Activated naive CD4-positive, alpha-beta T cell treated with anti-CD3 and anti-CD28 coated beads, Interleukin-2, amount 10 ng/mL, durations not matched to agents 7 days and 5 days (primary cell): Measurements from ENCODE around the gene MITF.
"Not testable (repeated sequence)": the region's sequence is repeated elsewhere in the genome, so short reads cannot be mapped to it uniquely, and the experiment has no call there.

ENCODE experiments used
- CTCF ChIA-PET: fragments of 350-600 bp; sonication (Branson Sonifier 250); formaldehyde crosslinking; loops from one replicate; lab custom pipeline; 2021; ENCODE audit warnings: antibody characterized with exemption; lab: Charles Lee
- DNase-seq: peaks from one replicate; pipeline ENCODE4 v3.0.0-alpha.2; 2020
- H3K27ac Mint-ChIP-seq: one replicate; pipeline ENCODE4 v1.8.0; 2021; ENCODE audit warnings: mild to moderate bottlenecking, moderate library complexity, mixed read lengths
- H3K27me3 Mint-ChIP-seq: one replicate; pipeline ENCODE4 v1.8.0; 2021; ENCODE audit warnings: mild to moderate bottlenecking, mixed read lengths
- H3K36me3 Mint-ChIP-seq: one replicate; pipeline ENCODE4 v1.8.0; 2021; ENCODE audit warnings: mixed read lengths
- H3K4me1 Mint-ChIP-seq: one replicate; pipeline ENCODE4 v1.8.0; 2021; ENCODE audit warnings: mixed read lengths
- H3K4me3 Mint-ChIP-seq: one replicate; pipeline ENCODE4 v1.8.0; 2021; ENCODE audit warnings: mild to moderate bottlenecking, moderate library complexity, mixed read lengths
- H3K9me3 Mint-ChIP-seq: one replicate; pipeline ENCODE4 v1.8.0; 2021; ENCODE audit warnings: mixed read lengths

Gene MITF

DNA sequence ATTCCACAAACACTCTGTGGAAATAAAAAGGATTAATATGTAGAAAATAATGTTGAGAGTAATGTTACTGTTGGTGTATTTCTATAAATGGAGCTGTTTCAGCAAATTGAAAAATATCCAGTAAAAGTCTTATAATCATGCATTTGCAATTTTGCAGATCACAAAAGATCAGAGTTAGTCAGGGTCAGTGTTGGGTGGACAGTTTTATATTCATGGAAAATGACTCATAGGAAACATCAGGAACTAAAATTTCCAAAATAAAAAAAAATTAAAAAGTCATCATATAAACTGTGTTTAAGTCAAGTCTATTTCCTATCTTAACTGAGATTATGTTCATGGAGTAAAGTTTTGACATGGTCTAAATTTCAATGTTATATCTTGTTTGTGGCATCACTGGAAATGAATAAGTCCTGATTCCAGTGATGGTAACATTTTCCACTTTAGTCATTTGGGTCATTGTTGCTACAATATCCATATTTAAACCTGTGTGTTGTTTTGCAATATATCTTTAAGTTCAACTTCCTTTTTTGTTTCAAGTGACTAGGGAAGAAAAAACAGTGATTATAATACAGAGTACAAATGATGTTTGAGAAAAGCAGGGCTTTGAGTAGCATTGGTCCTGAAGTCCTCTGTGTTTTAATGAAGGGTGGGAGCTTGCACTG lies 37.8 kb downstream of the MITF start:
- Mint-ChIP-seq H3K4me3 (no peak overlapping the region), H3K9me3 (no peaks in the 10 kb centered on the region), H3K27me3 (no peaks in the 10 kb centered on the region), H3K27ac (no peak overlapping the region), H3K36me3 (no peaks in the 10 kb centered on the region), H3K4me1 (no peaks in the 10 kb centered on the region)
- DNase-seq: no peak
- CTCF ChIA-PET: no interaction called here

DNA sequence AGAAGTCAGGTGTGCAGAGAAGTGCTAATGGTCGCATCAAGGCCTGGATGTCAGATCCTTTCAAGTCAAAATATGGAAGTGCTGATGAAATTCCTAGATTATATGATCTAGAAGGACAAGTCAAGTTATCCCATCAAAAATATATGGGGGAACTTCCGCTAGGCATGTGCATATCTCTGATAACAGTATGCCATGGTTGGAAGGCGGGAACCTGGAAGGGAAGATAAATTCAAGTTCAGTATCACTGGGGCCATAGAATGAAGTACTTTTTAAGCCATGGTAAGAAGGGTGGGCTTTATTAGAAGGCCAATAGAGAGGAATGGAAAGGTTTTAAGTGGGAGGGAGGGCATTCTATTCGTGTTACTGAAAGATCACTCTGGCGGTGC lies 38.3 kb downstream of the MITF start:
- no peak overlapping the region for H3K27ac Mint-ChIP-seq
- H3K27me3 Mint-ChIP-seq: no peaks in the 10 kb centered on the region
- CTCF ChIA-PET: no interaction called here
- no peaks in the 10 kb centered on the region for H3K9me3 Mint-ChIP-seq
- H3K4me1 Mint-ChIP-seq: no peaks in the 10 kb centered on the region
- no peak for DNase-seq
- no peak overlapping the region for H3K4me3 Mint-ChIP-seq
- no peaks in the 10 kb centered on the region for H3K36me3 Mint-ChIP-seq

DNA sequence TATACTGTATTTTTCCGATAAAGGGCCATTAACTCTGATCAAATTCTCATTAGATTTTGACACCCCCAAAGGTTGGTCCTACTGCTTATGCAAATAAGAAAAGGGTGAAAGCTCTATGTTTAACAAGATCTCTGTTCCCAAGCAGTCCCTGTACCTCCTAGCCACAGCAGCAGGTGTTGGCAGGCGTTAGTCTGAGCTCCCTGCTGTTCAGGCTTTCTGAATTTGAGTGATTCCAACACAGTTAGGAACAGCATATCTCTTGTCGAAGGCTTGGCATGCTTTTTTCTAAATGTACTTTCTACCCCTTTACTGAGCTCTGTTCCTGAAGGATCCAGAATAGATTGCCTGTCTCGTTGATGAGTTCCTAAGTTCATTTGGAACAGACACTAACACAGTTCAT lies 42.3 kb downstream of the MITF start:
- no peaks in the 10 kb centered on the region for H3K36me3 Mint-ChIP-seq
- no peaks in the 10 kb centered on the region for H3K9me3 Mint-ChIP-seq
- DNase-seq: no peak
- no peak overlapping the region for H3K27ac Mint-ChIP-seq
- H3K27me3 Mint-ChIP-seq: no peaks in the 10 kb centered on the region
- no peaks in the 10 kb centered on the region for H3K4me1 Mint-ChIP-seq
- H3K4me3 Mint-ChIP-seq: no peak overlapping the region
- CTCF ChIA-PET: no interaction called here

DNA sequence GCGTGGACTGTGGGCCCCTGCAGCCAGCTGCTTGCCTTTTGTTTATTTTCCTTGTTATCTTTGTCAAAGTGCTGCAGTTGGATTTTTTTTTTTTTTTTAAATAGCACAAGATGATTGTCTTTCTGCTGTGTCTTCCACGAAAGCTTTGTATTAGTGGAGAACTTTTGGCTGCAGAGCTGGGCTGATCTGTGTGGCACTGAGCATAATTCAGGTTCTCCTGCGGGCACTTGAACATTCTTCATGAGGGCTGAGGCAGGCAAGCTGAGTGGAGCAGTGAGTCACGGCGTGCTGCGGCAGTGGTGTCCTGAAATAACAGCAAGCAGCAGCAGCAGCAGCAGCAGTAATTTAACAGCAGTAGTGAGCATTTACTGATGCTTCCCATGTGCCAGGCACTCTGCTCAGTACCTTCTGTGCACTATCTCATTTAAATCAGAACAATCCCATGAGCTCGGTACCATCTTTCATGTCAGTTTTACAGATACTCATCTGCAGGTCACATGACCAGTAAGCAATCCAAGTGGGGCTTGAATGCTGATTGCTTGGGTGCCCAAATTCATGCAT lies 45.8 kb downstream of the MITF start:
- no peak overlapping the region for H3K4me3 Mint-ChIP-seq
- no peaks in the 10 kb centered on the region for H3K9me3 Mint-ChIP-seq
- CTCF ChIA-PET: no interaction called here
- no peak for DNase-seq
- no peaks in the 10 kb centered on the region for H3K4me1 Mint-ChIP-seq
- no peak overlapping the region for H3K27ac Mint-ChIP-seq
- H3K27me3 Mint-ChIP-seq: no peaks in the 10 kb centered on the region
- H3K36me3 Mint-ChIP-seq: no peaks in the 10 kb centered on the region

DNA sequence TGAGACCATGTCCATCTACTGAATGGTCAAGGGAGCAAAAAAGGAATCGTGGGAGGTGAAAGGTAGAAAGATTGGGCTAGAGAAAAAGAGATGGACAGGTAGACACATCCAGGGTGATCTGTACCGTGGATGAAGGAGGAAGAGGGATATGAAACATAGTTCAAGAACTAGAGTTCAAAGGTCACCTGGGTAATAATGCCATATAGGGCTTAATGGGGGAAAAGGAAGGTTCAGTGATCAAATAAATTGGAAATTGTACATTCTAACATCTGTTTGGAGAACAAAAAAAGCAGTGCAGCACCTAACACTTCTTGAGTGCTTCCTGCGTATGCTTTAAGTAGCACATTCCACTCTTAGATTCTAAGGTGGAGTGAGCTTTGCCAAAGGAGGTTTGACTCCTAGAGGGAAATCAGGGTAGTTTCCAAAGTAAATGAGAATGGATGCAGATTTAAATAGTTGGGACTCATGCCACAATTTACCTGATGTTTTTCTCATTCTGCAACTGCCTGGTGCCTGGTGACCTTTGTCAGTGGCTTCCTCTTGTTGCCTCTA lies 46.6 kb downstream of the MITF start:
- H3K36me3 Mint-ChIP-seq: no peaks in the 10 kb centered on the region
- CTCF ChIA-PET: no interaction called here
- no peak overlapping the region for H3K27ac Mint-ChIP-seq
- H3K9me3 Mint-ChIP-seq: no peaks in the 10 kb centered on the region
- DNase-seq: no peak
- H3K4me3 Mint-ChIP-seq: no peak overlapping the region
- no peaks in the 10 kb centered on the region for H3K4me1 Mint-ChIP-seq
- no peaks in the 10 kb centered on the region for H3K27me3 Mint-ChIP-seq

DNA sequence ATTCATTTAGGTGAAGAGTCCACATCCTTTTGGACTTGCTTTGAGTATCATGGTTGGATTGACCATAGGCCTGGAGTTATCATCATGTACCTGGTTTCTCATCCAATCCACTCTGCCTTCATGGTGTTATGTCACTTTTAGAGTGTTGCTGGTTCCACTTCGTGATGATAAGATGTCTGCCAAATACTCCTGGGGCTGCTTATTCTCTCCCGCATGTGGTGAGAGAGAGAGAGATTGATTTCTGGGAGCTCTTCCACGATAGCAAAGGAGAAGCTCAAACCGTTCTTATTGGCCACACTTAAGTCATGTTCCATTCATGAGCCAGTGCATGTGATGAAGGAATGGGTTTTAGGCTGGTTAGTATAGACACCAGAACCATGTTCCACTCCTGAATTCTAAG lies 47.6 kb downstream of the MITF start:
- Mint-ChIP-seq H3K9me3 (no peaks in the 10 kb centered on the region), H3K36me3 (no peaks in the 10 kb centered on the region)

DNA sequence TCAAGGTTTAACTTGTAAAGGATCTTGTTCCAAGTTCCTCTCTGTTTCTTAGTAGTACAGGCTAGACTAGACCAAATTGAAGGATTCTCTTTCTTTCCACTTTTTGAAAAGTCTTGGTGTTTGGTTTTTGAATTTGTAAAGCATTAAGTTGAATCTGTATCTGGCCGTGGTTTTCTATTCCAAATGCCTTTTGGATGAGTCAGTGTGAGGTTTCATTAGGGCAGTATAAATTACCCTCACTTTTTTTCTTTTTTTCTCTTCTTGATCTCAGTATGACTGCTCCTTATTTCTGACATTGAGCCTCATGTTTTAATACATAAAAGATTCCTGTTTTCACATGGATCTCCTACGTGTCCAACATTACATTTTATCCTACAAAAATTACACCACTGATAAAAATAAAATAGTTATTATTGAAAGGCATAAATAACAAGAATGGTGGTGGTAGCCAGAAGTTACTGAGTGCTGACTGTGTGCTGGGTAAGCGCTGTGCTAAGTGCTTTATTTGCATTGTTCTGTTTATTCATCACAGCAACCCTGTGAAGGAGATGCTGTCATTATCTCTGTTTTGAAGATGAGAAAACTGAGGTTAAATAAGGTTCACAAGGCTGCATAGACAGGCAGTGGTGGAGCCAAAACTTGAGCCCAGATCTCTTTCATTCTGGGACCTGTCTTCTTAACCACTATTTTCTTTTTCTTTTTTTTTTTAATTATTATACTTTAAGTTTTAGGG lies 48.3 kb downstream of the MITF start:
- Mint-ChIP-seq H3K36me3 (no peaks in the 10 kb centered on the region), H3K27me3 (no peaks in the 10 kb centered on the region), H3K4me3 (no peak overlapping the region), H3K4me1 (no peaks in the 10 kb centered on the region), H3K9me3 (no peaks in the 10 kb centered on the region), H3K27ac (no peak overlapping the region)
- CTCF ChIA-PET: no interaction called here
- no peak for DNase-seq

More for the DNA sequence above, 47.6 kb downstream of the MITF start:
- Mint-ChIP-seq H3K27me3 (no peaks in the 10 kb centered on the region), H3K27ac (no peak overlapping the region), H3K4me3 (no peak overlapping the region), H3K4me1 (no peaks in the 10 kb centered on the region)
- DNase-seq: no peak
- CTCF ChIA-PET: no interaction called here

DNA sequence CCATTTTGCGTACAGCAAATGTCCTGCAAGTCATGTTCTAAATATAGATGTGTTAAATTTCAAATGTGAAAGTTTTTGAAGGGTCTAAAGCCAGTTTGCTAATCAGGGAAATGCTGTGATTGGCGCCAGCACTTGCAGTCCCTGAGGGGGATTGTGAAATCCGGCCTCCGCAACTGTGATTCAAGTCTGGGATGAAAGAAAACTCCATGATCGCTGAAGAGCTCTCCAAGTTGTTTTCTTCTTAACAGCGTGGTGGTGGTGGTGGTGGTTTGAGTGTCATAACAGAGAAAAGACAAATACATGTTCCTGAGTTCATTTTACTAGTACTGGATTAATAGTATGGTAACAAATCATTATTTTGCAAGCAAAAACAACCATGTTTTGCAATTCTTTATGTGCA lies 51.8 kb downstream of the MITF start:
- CTCF ChIA-PET: no interaction called here
- H3K36me3 Mint-ChIP-seq: no peaks in the 10 kb centered on the region
- H3K9me3 Mint-ChIP-seq: no peaks in the 10 kb centered on the region
- H3K27ac Mint-ChIP-seq: no peak overlapping the region
- no peaks in the 10 kb centered on the region for H3K27me3 Mint-ChIP-seq
- DNase-seq: no peak
- no peak overlapping the region for H3K4me3 Mint-ChIP-seq
- H3K4me1 Mint-ChIP-seq: no peaks in the 10 kb centered on the region

DNA sequence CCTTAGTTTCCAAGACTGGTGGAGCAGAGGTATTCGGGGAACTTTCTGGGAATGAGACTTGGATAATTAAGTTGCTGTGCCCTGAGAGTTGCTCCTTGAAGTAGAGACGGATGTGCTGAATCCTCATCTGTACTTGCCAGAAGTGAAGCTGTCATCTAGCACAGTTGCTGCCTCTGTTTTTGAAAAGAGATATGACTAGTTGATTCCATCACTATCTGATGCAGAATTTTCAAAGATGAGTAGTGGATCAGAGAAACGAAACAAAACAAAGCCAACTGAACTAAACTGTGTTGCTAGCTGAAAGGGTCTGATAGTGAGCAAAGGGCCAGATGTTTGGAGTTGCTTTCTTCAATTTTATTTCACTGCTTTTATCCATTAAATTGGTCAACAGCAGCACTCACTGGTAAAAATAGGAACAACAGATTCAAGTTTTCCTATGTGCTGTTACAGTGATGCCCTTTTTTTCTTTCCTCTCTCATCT lies 52.7 kb downstream of the MITF start:
- Mint-ChIP-seq H3K4me3 (no peak overlapping the region), H3K36me3 (no peaks in the 10 kb centered on the region), H3K27ac (no peak overlapping the region), H3K27me3 (no peaks in the 10 kb centered on the region), H3K9me3 (no peaks in the 10 kb centered on the region), H3K4me1 (no peaks in the 10 kb centered on the region)
- CTCF ChIA-PET: no interaction called here
- no peak for DNase-seq

DNA sequence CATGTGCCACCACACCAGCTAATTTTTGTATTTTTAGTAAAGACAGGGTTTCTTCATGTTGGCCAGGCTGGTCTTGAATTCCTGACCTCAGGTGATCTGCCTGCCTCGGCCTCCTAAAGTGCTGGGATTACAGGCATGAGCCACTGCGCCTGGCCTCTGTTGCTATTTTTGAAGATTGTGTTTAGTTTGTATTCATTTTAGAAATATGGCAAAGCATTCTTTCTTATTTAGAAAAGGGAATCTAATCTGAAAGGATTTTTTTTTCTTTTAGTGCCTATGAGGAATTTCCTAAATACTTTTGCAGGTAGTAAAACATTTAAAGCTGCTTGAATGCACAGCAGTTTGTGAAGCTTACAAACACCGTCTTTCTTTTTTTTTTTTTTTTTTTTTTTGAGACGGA lies 56.9 kb downstream of the MITF start:
- H3K27me3 Mint-ChIP-seq, H3K27ac Mint-ChIP-seq, CTCF ChIA-PET, H3K4me3 Mint-ChIP-seq, H3K4me1 Mint-ChIP-seq, DNase-seq, H3K36me3 Mint-ChIP-seq, H3K9me3 Mint-ChIP-seq: not testable (repeated sequence)

DNA sequence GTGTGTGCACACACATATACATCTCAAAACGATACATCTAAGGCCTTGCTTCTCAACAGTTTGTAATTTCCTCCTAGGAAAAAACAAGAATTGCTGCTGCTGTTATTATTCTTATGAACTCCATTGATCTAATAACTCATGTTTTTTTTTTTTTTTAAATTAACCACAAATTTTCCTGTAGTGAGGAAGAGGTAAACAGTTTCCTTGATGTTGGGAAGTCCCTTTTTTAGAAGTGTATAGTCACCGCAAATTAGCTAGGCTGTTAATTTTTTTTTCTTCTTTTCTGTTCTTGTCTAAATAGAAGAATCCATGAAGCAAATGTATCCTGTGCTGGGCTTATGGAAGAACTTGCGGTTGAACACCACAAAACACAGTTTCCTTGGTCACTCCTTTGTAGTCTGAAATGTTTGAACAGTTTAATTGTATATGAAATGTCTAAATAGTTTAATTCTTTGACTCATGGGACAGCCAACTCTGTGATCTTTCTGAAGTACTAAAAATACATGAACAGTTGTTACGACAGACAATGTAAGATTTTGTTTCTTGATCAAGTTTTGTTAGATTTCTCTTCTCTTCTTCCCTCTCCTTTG lies 64.5 kb downstream of the MITF start:
- Mint-ChIP-seq H3K36me3 (no peaks in the 10 kb centered on the region), H3K27me3 (no peaks in the 10 kb centered on the region), H3K9me3 (no peaks in the 10 kb centered on the region), H3K4me3 (no peak overlapping the region), H3K27ac (no peak overlapping the region), H3K4me1 (no peaks in the 10 kb centered on the region)
- no peak for DNase-seq
- CTCF ChIA-PET: no interaction called here

DNA sequence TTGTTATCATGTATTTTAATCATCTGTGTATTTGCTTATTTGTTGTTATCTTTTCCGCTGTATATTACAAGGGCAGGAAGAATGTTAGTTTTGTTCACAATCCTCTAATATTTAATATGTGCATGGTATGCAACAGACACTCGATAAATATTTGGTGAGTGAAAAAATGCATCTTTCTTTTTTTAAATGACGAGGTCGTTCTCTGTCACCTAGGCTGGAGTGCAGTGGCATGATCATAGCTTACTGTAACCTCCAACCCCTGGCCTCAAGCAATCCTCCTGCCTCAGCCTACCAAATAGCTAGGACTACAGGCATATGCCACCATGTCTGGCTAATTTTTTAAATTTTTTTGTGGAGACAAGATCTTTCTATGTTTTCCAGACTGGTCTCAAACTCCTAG lies 66.2 kb downstream of the MITF start:
- H3K4me1 Mint-ChIP-seq: no peaks in the 10 kb centered on the region
- no peaks in the 10 kb centered on the region for H3K9me3 Mint-ChIP-seq
- H3K36me3 Mint-ChIP-seq: no peaks in the 10 kb centered on the region
- DNase-seq: no peak
- no peak overlapping the region for H3K27ac Mint-ChIP-seq
- CTCF ChIA-PET: no interaction called here
- no peak overlapping the region for H3K4me3 Mint-ChIP-seq
- H3K27me3 Mint-ChIP-seq: no peaks in the 10 kb centered on the region

DNA sequence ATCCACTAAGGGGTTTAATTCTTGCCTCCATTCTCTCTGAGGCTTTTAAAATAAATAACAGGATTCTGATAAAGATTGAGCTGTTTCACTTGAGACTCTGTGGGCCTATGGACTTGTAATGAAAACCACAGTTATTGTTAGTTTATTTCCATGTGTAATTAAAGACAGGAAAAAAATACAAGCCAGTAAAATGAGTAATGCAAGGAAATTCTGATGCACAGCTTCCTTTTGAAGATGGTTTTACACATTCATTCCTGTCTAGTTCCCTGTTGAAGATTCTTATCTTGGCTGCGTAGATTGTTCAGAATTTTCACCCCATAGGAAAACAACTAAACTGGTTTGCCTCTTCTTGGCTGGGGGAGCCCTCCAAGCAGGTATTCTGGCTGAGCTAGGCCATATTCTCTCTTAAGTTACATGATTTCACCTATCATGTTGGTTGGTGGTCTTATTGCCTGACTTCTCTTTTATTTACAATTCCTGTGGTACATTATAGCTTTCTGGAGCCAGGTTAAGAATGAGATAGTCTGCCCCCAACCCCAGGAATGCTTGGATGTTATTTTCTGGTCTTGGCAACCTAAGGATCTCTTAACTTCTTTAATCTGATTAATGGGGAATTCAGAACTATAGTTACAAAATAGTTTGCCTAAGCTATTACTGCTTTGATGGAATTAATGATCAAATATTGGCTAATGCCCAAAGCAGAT lies 67.6 kb downstream of the MITF start:
- no peaks in the 10 kb centered on the region for H3K9me3 Mint-ChIP-seq
- no peak for DNase-seq
- CTCF ChIA-PET: no interaction called here
- no peaks in the 10 kb centered on the region for H3K4me1 Mint-ChIP-seq
- no peak overlapping the region for H3K4me3 Mint-ChIP-seq
- H3K27ac Mint-ChIP-seq: no peak overlapping the region
- H3K27me3 Mint-ChIP-seq: no peaks in the 10 kb centered on the region
- H3K36me3 Mint-ChIP-seq: no peaks in the 10 kb centered on the region

DNA sequence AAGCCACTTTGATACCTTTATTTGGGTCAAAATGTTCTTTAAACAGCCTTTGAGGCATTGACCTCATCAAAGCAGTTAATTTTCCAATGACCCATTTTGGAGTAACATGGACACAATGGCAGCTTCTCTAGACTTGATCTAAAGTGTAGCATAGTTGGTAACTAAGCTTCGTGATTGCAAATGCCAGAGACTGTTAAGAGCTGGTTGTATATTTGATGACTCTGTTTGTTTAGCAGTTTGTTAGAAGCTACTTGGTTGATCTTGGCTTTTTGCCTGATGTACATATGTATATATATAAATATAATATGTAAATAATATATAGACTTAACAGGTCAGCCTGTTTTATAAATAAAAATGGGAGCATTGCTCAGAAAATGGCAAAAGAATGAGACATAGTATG lies 68.4 kb downstream of the MITF start:
- Mint-ChIP-seq H3K27me3 (no peaks in the 10 kb centered on the region), H3K9me3 (no peaks in the 10 kb centered on the region), H3K27ac (no peak overlapping the region), H3K4me3 (no peak overlapping the region), H3K36me3 (no peaks in the 10 kb centered on the region), H3K4me1 (no peaks in the 10 kb centered on the region)
- CTCF ChIA-PET: no interaction called here
- DNase-seq: no peak
